A549 (cell line): Measurements from ENCODE around the gene DYNLT4. TPM values are rescaled to one million over a fixed set of nuclear protein-coding genes. Genes with fewer than 3 reads are reported as not detected.

ENCODE experiments used
- ATAC-seq, 2 experiments: fragments of 200-7000 bp in 1 of 2; fragments of >200 bp in 1 of 2; cut with Nextera tagmentation in 1 of 2; cut with Tn5 transposase in 1 of 2; 3 replicates each; pipeline versions ENCODE4 v1.8.0 to v1.9.1; 2018 to 2020; ENCODE audit warnings: mild to moderate bottlenecking in 1 of 2, moderate library complexity in 1 of 2
- CTCF ChIA-PET: fragments of 300-600 bp; sonication (Branson Sonifier 250); formaldehyde crosslinking; extraction: SDS; loops from one replicate; lab custom pipeline; 2021; ENCODE audit warnings: antibody characterized with exemption, inconsistent platforms; lab: Yijun Ruan, JAX
- POLR2A ChIA-PET: fragments of 350-600 bp; formaldehyde crosslinking; extraction: SDS; loops from one replicate; lab custom pipeline; 2021; ENCODE audit warnings: antibody characterized with exemption, inconsistent platforms; lab: Yijun Ruan, JAX
- DNase-seq, 2 experiments: peaks; one replicate each; pipeline versions ENCODE4 v3.0.0 to v3.0.0-alpha.2; 2011 to 2016; ENCODE audit warnings: low read depth in 1 of 2, low spot score in 1 of 2
- FAIRE-seq: peaks from 2 replicates; lab custom pipeline; 2011; peaks lifted over from hg19 to GRCh38; lab: Jason Lieb, UNC
- H3K27ac ChIP-seq, 2 experiments: fragments of >200 bp; sonication (Bioruptor Twin); formaldehyde crosslinking; 3 replicates each; pipeline ENCODE4 v1.5.1; 2016 to 2017
- H3K4me1 ChIP-seq: fragments of >200 bp; sonication (Bioruptor Twin); formaldehyde crosslinking; 3 replicates; pipeline ENCODE4 v1.6.1; 2016
- H3K4me2 ChIP-seq: fragments of >200 bp; sonication (Bioruptor Twin); formaldehyde crosslinking; 3 replicates; pipeline ENCODE4 v1.6.1; 2016
- H3K4me3 ChIP-seq: fragments of >200 bp; sonication (Bioruptor Twin); formaldehyde crosslinking; 3 replicates; pipeline ENCODE4 v1.5.1; 2016
- H3K9me3 ChIP-seq: fragments of >200 bp; sonication (Bioruptor Twin); formaldehyde crosslinking; 3 replicates; pipeline ENCODE4 v1.6.1; 2016
- CBX2 ChIP-seq: fragments of 200-600 bp; sonication (generic); IDR thresholded peaks from 2 replicates; pipeline ENCODE4 v1.6.1; 2016; ENCODE audit warnings: low read depth, mild to moderate bottlenecking, borderline replicate concordance
- CBX8 ChIP-seq: fragments of 200-600 bp; sonication (generic); IDR thresholded peaks from 2 replicates; pipeline ENCODE4 v1.6.1; 2016
- CEBPB ChIP-seq, 2 experiments: fragments of >200 bp in 1 of 2; sonication (Bioruptor Twin) in 1 of 2; formaldehyde crosslinking in 1 of 2; IDR thresholded peaks; 2 replicates each; pipeline ENCODE4 v1.6.1; 2012 to 2016
- CHD4 ChIP-seq: fragments of 200-600 bp; sonication (generic); IDR thresholded peaks from 2 replicates; pipeline ENCODE4 v1.6.1; 2016; ENCODE audit warnings: antibody characterized with exemption, mild to moderate bottlenecking, borderline replicate concordance
- CTCF ChIP-seq: fragments of >200 bp; sonication (Bioruptor Twin); formaldehyde crosslinking; IDR thresholded peaks from 3 replicates; pipeline ENCODE4 v1.5.1; 2016
- E2F6 ChIP-seq: IDR thresholded peaks from 2 replicates; pipeline ENCODE4 v1.6.1; 2012; ENCODE audit warnings: low read depth, borderline replicate concordance
- EHF ChIP-seq: fragments of 250-450 bp; sonication (Bioruptor Pico); IDR thresholded peaks from 2 replicates; pipeline ENCODE4 v1.5.0; 2020; ENCODE audit warnings: mild to moderate bottlenecking
- EHMT2 ChIP-seq: fragments of 200-600 bp; sonication (generic); IDR thresholded peaks from 2 replicates; pipeline ENCODE4 v1.6.1; 2016; ENCODE audit warnings: antibody characterized with exemption, low read depth, mild to moderate bottlenecking, moderate library complexity
- ESRRA ChIP-seq: fragments of 150-350 bp; IDR thresholded peaks from 2 replicates; pipeline ENCODE4 v1.6.1; 2014; ENCODE audit warnings: mild to moderate bottlenecking, low read length, borderline replicate concordance
- FOSL2 ChIP-seq, 2 experiments: fragments of 450-650 bp in 1 of 2; fragments of >200 bp in 1 of 2; sonication (Bioruptor Twin) in 1 of 2; formaldehyde crosslinking; IDR thresholded peaks; 2 replicates each; pipeline versions ENCODE4 v1.5.0 to v1.6.1; 2016 to 2020; ENCODE audit warnings: mild to moderate bottlenecking in 1 of 2, moderate library complexity in 1 of 2
- FOXS1 ChIP-seq: fragments of 250-450 bp; sonication (Bioruptor Pico); IDR thresholded peaks from 2 replicates; pipeline ENCODE4 v1.5.0; 2020; ENCODE audit warnings: mild to moderate bottlenecking, moderate library complexity
- HES2 ChIP-seq: fragments of >200 bp; sonication (Bioruptor Twin); formaldehyde crosslinking; IDR thresholded peaks from 2 replicates; pipeline ENCODE4 v1.6.1; 2016
- HEYL ChIP-seq: fragments of 250-450 bp; sonication (Bioruptor Pico); IDR thresholded peaks from 2 replicates; pipeline ENCODE4 v1.8.0; 2021; ENCODE audit warnings: mild to moderate bottlenecking, moderate library complexity
- HOXA7 ChIP-seq: fragments of 250-450 bp; sonication (Bioruptor Pico); IDR thresholded peaks from 2 replicates; pipeline ENCODE4 v1.5.0; 2020; ENCODE audit warnings: mild to moderate bottlenecking, moderate library complexity
- JUNB ChIP-seq: fragments of >200 bp; sonication (Bioruptor Twin); formaldehyde crosslinking; IDR thresholded peaks from 2 replicates; pipeline ENCODE4 v1.6.1; 2016
- KDM1A ChIP-seq: fragments of 200-600 bp; sonication (generic); IDR thresholded peaks from 2 replicates; pipeline ENCODE4 v1.6.1; 2016; ENCODE audit warnings: low read depth, mild to moderate bottlenecking
- KDM5A ChIP-seq: fragments of 200-600 bp; sonication (generic); IDR thresholded peaks from 2 replicates; pipeline ENCODE4 v1.6.1; 2016; ENCODE audit warnings: antibody characterized with exemption, mild to moderate bottlenecking
- MAFK ChIP-seq: fragments of 450-650 bp; IDR thresholded peaks from 2 replicates; pipeline ENCODE4 v1.6.1; 2014; ENCODE audit not compliant: partially characterized antibody
- MAZ ChIP-seq: fragments of 150-350 bp; IDR thresholded peaks from 2 replicates; pipeline ENCODE4 v1.6.1; 2014; ENCODE audit warnings: antibody characterized with exemption, low read depth, low read length, borderline replicate concordance
- MYC ChIP-seq: IDR thresholded peaks from 2 replicates; pipeline ENCODE4 v1.6.1; 2012; ENCODE audit warnings: mild to moderate bottlenecking, inconsistent platforms, low read length, improper control_type of control experiment, borderline replicate concordance
- NFE2L2 ChIP-seq: fragments of 150-350 bp; conservative IDR thresholded peaks from 2 replicates; pipeline ENCODE4 v1.6.1; 2014; ENCODE audit warnings: low read length
- PBX3 ChIP-seq: IDR thresholded peaks from 2 replicates; pipeline ENCODE4 v1.6.1; 2012
- PHF8 ChIP-seq: fragments of 200-600 bp; sonication (generic); IDR thresholded peaks from 2 replicates; pipeline ENCODE4 v1.6.1; 2016; ENCODE audit warnings: low read depth, mild to moderate bottlenecking, antibody characterized with exemption, moderate library complexity, borderline replicate concordance
- POLR2A ChIP-seq: IDR thresholded peaks from 2 replicates; pipeline ENCODE4 v1.6.1; 2012; ENCODE audit warnings: mild to moderate bottlenecking, low read length
- POLR2AphosphoS2 ChIP-seq: conservative IDR thresholded peaks from 2 replicates; pipeline ENCODE4 v1.6.1; 2012; ENCODE audit warnings: low read length, improper control_type of control experiment, inconsistent platforms
- RAD21 ChIP-seq, 2 experiments: fragments of >200 bp in 1 of 2; sonication (Bioruptor Twin) in 1 of 2; formaldehyde crosslinking in 1 of 2; IDR thresholded peaks in 1 of 2; conservative IDR thresholded peaks in 1 of 2; 2 replicates in 1 of 2; 3 replicates in 1 of 2; pipeline ENCODE4 v1.6.1; 2012 to 2018; ENCODE audit warnings: inconsistent platforms in 1 of 2
- SMC3 ChIP-seq: fragments of >200 bp; sonication (Bioruptor Twin); formaldehyde crosslinking; IDR thresholded peaks from 3 replicates; pipeline ENCODE4 v1.6.1; 2018; ENCODE audit warnings: inconsistent platforms
- ZSCAN20 ChIP-seq: fragments of 250-450 bp; sonication (Bioruptor Pico); IDR thresholded peaks from 2 replicates; pipeline ENCODE4 v1.8.0; 2022; ENCODE audit warnings: mild to moderate bottlenecking, moderate library complexity
- WGBS: methylation state at CpG from one replicate; pipeline ENCODE4 v1.1.6; 2017; ENCODE audit errors: missing lambda C conversion rate; 5-methylcytosine and 5-hydroxymethylcytosine counted together
- polyA plus RNA-seq, 4 experiments: library from polyadenylated mRNA; depleted of rRNA in 3 of 4; stranded (reverse); fragments of >200 nt; fragmentation: RNase III in 1 of 4; extraction: RNeasy Plus Mini Kit Qiagen cat#74134 plus additional on column Dnase treatment in 1 of 4; gene quantifications; 2 replicates in 3 of 4; 3 replicates in 1 of 4; pipeline ENCODE4 v1.2.3, GENCODE V29; 2011 to 2017

Gene DYNLT4
- polyA plus RNA-seq, 2 of the 4 experiments (the other 2 are of a cell fraction) = 0.12 to 0.21 TPM

- FAIRE-seq (no peak), ATAC-seq (peak; percentile 9 to 14; a peak in 5 of 6 replicates), DNase-seq (no peak)
- H3K4me3 ChIP-seq = peak overlapping the region; percentile 47
- H3K4me1 ChIP-seq = peaks cover 13% of the 10 kb centered on the region; the same call in 2 of the 3 replicates
- no peaks in the 10 kb centered on the region for H3K9me3 ChIP-seq
- POLR2A ChIA-PET = interaction anchor here (0.5 to 3.5 kb wide), 18 partner anchors 11 to 1128 kb away, joined by 3 to 57 read pairs (median 6); partner anchors contain the start of genes BTBD19, DYNLT4, HECTD3 and MUTYH
- peak overlapping the region; percentile 97 to 98 for H3K27ac ChIP-seq
- CTCF ChIA-PET = interaction anchor here (0.7 to 4.5 kb wide), 9 partner anchors 10 to 107 kb away, joined by 3 to 23 read pairs (median 4); partner anchors contain the start of genes BTBD19, PLK3 and RNU5D-1
- WGBS = 2% methylated on average over 13 of the region's 13 CpGs
- TF ChIP-seq PHF8 (0 out of 2 replicates have a peak, but pooled peaks have one; percentile 8), RAD21 (conservative IDR thresholded peaks at IDR 0.05 in 1 of 2, IDR thresholded peaks at IDR 0.05 in 1 of 2) (no peak), POLR2AphosphoS2 (no peak), CEBPB (IDR thresholded peaks at IDR 0.05) (no peak), ZSCAN20 (no peak), SMC3 (no peak), EHMT2 (no peak), CHD4 (no peak), ESRRA (no peak), MAFK (no peak), FOXS1 (CRISPR knock-in tag) (no peak), CTCF (peak; percentile 9; the same call in 1 of the 3 replicates), CBX2 (no peak), KDM1A (no peak)
- TF ChIP-seq, all 56 proteins: peak for 2
- peak overlapping the region; percentile 96 for H3K4me2 ChIP-seq
These were observed 12.1 kb upstream of the DYNLT4 start for GRCh38 chr1:44819196-44819607.

GRCh38 chr1:44817771-44818495, 10.8 kb upstream of the DYNLT4 start:
- H3K4me2 ChIP-seq = no peak overlapping the region
- CTCF ChIA-PET = interaction anchor here (0.6 to 4.5 kb wide), 11 partner anchors 8 to 193 kb away, joined by 3 to 23 read pairs (median 3); partner anchors contain the start of genes BTBD19, HECTD3 and PLK3
- no peak for DNase-seq

More at GRCh38 chr1:44817771-44818495, 10.8 kb upstream of the DYNLT4 start:
- no peak for FAIRE-seq
- Histone ChIP-seq H3K27ac (peak overlapping the region in 1 of 2 experiments; percentile 97; a peak in 2 of 6 replicates), H3K4me3 (no peak overlapping the region), H3K9me3 (no peaks in the 10 kb centered on the region), H3K4me1 (peaks cover 19% of the 10 kb centered on the region; the same call in 2 of the 3 replicates)
- WGBS = 97% methylated on average over 11 of the region's 11 CpGs
- POLR2A ChIA-PET = interaction anchor here (0.6 to 3.5 kb wide), 5 partner anchors 10 to 96 kb away, joined by 3 to 57 read pairs (median 16); partner anchors contain the start of genes BTBD19, DYNLT4, PLK3 and RPS8
- TF ChIP-seq NFE2L2 (no peak), POLR2A (no peak), HES2 (no peak), FOXS1 (CRISPR knock-in tag) (no peak), CEBPB (IDR thresholded peaks at IDR 0.05) (no peak), MAZ (no peak), KDM5A (no peak), E2F6 (no peak), HOXA7 (CRISPR knock-in tag) (no peak), PBX3 (no peak), MYC (no peak), HEYL (CRISPR knock-in tag) (no peak), KDM1A (no peak), FOSL2 (IDR thresholded peaks at IDR 0.05) (no peak), FOSL2 (CRISPR knock-in tag; IDR thresholded peaks at IDR 0.05) (no peak), JUNB (no peak), ESRRA (no peak), ZSCAN20 (no peak), EHF (CRISPR knock-in tag) (no peak), CBX8 (no peak)
- no peak for ATAC-seq
